Vagina (tissue), 2 donors: ENCODE measurements around the gene ALKBH3. TPM values are rescaled to one million over a fixed set of nuclear protein-coding genes. Genes with fewer than 3 reads are reported as not detected.

Source experiments
- DNase-seq, 2 donors: peaks; one replicate each; pipeline ENCODE4 v3.0.0-alpha.2; 2017; ENCODE audit errors: extremely low spot score in 2 of 2
- H3K27ac ChIP-seq: fragments of 200-600 bp; sonication (generic); one replicate; pipeline ENCODE4 v1.5.1; 2019
- H3K27me3 ChIP-seq: fragments of 200-600 bp; sonication (generic); one replicate; pipeline ENCODE4 v1.5.1; 2019
- H3K36me3 ChIP-seq, 2 donors: fragments of 200-600 bp; sonication (generic); one replicate each; pipeline ENCODE4 v1.5.1; 2017 to 2019
- H3K4me1 ChIP-seq: fragments of 200-600 bp; sonication (generic); one replicate; pipeline ENCODE4 v1.5.1; 2019
- H3K4me3 ChIP-seq, 2 donors: fragments of 200-600 bp; sonication (generic); 1 replicate in 1 of 2; 2 replicates in 1 of 2; pipeline ENCODE4 v1.5.1; 2016 to 2019
- H3K9me3 ChIP-seq: fragments of 200-600 bp; sonication (generic); one replicate; pipeline ENCODE4 v1.5.1; 2019
- CTCF ChIP-seq, 3 experiments: fragments of 450-650 bp in 2 of 3; fragments of 200-600 bp in 1 of 3; sonication (generic) in 1 of 3; IDR thresholded peaks; one replicate each; pipeline ENCODE4 v1.5.1; 2017 to 2019; ENCODE audit warnings: antibody characterized with exemption in 3 of 3, mild to moderate bottlenecking in 2 of 3, moderate library complexity in 2 of 3
- POLR2A ChIP-seq, 2 donors: fragments of 450-650 bp; IDR thresholded peaks; one replicate each; pipeline ENCODE4 v1.6.1; 2017; ENCODE audit warnings: antibody characterized with exemption in 2 of 2, mild to moderate bottlenecking in 2 of 2, moderate library complexity in 2 of 2
- POLR2AphosphoS5 ChIP-seq, 2 donors: sonication (generic); formaldehyde crosslinking; IDR thresholded peaks; one replicate each; pipeline ENCODE4 v1.9.0; 2017; ENCODE audit warnings: antibody characterized with exemption in 2 of 2, mild to moderate bottlenecking in 2 of 2, low read depth in 1 of 2; ENCODE audit not compliant: insufficient read depth in 1 of 2
- intact Hi-C: fragments of 100-400 bp; cut with DNase I; formaldehyde crosslinking; loops from one replicate; pipeline ENCODE4 v1.15.1; 2023
- total RNA-seq: library from RNA; depleted of rRNA; stranded (reverse); fragments of >200 nt; gene quantifications from one replicate; pipeline ENCODE4 v1.2.3, GENCODE V29; 2016

ALKBH3 gene
- total RNA-seq, 1 donor from 2014 or later: 33.4 TPM

GRCh38 chr11:43936076-43936475 lies 55.4 kb downstream of the ALKBH3 start:
- H3K9me3 ChIP-seq: no peaks in the 10 kb centered on the region
- H3K27me3 ChIP-seq: no peaks in the 10 kb centered on the region
- DNase-seq: no peak
- no peaks in the 10 kb centered on the region for H3K36me3 ChIP-seq
- TF ChIP-seq POLR2AphosphoS5 (IDR thresholded peaks at IDR 0.05; ENCODE audit: insufficient read depth in 1 of 2, low read depth in 1 of 2): no peak
- no peak for TF ChIP-seq POLR2A (IDR thresholded peaks at IDR 0.05)
- TF ChIP-seq CTCF (IDR thresholded peaks at IDR 0.05): no peak
- intact Hi-C loops: no loop called here
- H3K4me1 ChIP-seq: peaks cover 13% of the 10 kb centered on the region
- no peak overlapping the region for H3K4me3 ChIP-seq
- H3K27ac ChIP-seq: no peak overlapping the region

- Histone ChIP-seq H3K9me3 (no peaks in the 10 kb centered on the region), H3K36me3 (no peaks in the 10 kb centered on the region), H3K4me1 (peaks cover 19% of the 10 kb centered on the region), H3K4me3 (no peak overlapping the region), H3K27me3 (no peaks in the 10 kb centered on the region), H3K27ac (peak overlapping the region; percentile 48)
- intact Hi-C loops: no loop called here
- DNase-seq: no peak
- no peak for TF ChIP-seq POLR2A (IDR thresholded peaks at IDR 0.05)
- TF ChIP-seq CTCF (IDR thresholded peaks at IDR 0.05): no peak
- no peak for TF ChIP-seq POLR2AphosphoS5 (IDR thresholded peaks at IDR 0.05; ENCODE audit: insufficient read depth in 1 of 2, low read depth in 1 of 2)
Measured at GRCh38 chr11:43937434-43938411, 57.1 kb downstream of the ALKBH3 start.

- intact Hi-C loops: loop anchor here (10.0 kb wide), 1 partner anchor 57 kb away; the partner anchor contains the start of gene ALKBH3
Measured at GRCh38 chr11:43941257-43941994, 60.8 kb downstream of the ALKBH3 start.

GRCh38 chr11:43942662-43943371 lies 62.2 kb downstream of the ALKBH3 start:
- no peaks in the 10 kb centered on the region for H3K27me3 ChIP-seq
- peaks cover 24% of the 10 kb centered on the region for H3K4me1 ChIP-seq
- H3K36me3 ChIP-seq: no peaks in the 10 kb centered on the region
- DNase-seq: no peak
- intact Hi-C loops: loop anchor here (1.0 to 10.0 kb wide), 2 partner anchors 23 to 58 kb away; partner anchors contain the start of gene ALKBH3
- TF ChIP-seq POLR2A (IDR thresholded peaks at IDR 0.05) (no peak), CTCF (IDR thresholded peaks at IDR 0.05) (no peak), POLR2AphosphoS5 (IDR thresholded peaks at IDR 0.05; ENCODE audit: insufficient read depth in 1 of 2, low read depth in 1 of 2) (no peak)
- peak overlapping the region; percentile 62 to 73 for H3K4me3 ChIP-seq
- H3K9me3 ChIP-seq: no peaks in the 10 kb centered on the region
- H3K27ac ChIP-seq: peak overlapping the region; percentile 92

More at GRCh38 chr11:43941257-43941994, 60.8 kb downstream of the ALKBH3 start:
- no peak for DNase-seq
- TF ChIP-seq CTCF (IDR thresholded peaks at IDR 0.05): no peak
- no peak for TF ChIP-seq POLR2A (IDR thresholded peaks at IDR 0.05)
- TF ChIP-seq POLR2AphosphoS5 (IDR thresholded peaks at IDR 0.05; ENCODE audit: insufficient read depth in 1 of 2, low read depth in 1 of 2): no peak
- no peaks in the 10 kb centered on the region for H3K9me3 ChIP-seq
- peak overlapping the region; percentile 62 to 73 for H3K4me3 ChIP-seq
- H3K27ac ChIP-seq: peak overlapping the region; percentile 92
- no peaks in the 10 kb centered on the region for H3K27me3 ChIP-seq
- peaks cover 31% of the 10 kb centered on the region for H3K4me1 ChIP-seq
- no peaks in the 10 kb centered on the region for H3K36me3 ChIP-seq
